Measurements from ENCODE around the gene TMEM115. TPM values are rescaled to one million over a fixed set of nuclear protein-coding genes. Genes with fewer than 3 reads are reported as not detected.
A peak's percentile ranks its signal among the peaks of the same experiment; 100 is the strongest.

Gene TMEM115
- total RNA-seq, 3 donors from 2014 or later = 25.2 to 27.4 (median 25.4) TPM

- DNase-seq = no peak
Measured at GRCh38 chr3:50352781-50353180, 6.5 kb downstream of the TMEM115 start.

GRCh38 chr3:50351323-50351697, 8.0 kb downstream of the TMEM115 start:
- peaks cover 27% of the 10 kb centered on the region for H3K36me3 Mint-ChIP-seq (ENCODE audit: insufficient read depth)
- no peaks in the 10 kb centered on the region for H3K27me3 Mint-ChIP-seq (ENCODE audit: low read depth)
- no peak for ATAC-seq
- H3K9me3 Mint-ChIP-seq = no peaks in the 10 kb centered on the region
- peak overlapping the region; percentile 94 for H3K4me3 Mint-ChIP-seq
- no peak for DNase-seq
- H3K4me1 Mint-ChIP-seq (ENCODE audit: low read depth) = peaks cover 53% of the 10 kb centered on the region

More at GRCh38 chr3:50352781-50353180, 6.5 kb downstream of the TMEM115 start:
- peaks cover 59% of the 10 kb centered on the region for H3K4me1 Mint-ChIP-seq (ENCODE audit: low read depth)
- ATAC-seq = no peak
- H3K27me3 Mint-ChIP-seq (ENCODE audit: low read depth) = no peaks in the 10 kb centered on the region
- no peak overlapping the region for H3K4me3 Mint-ChIP-seq
- peaks cover 25% of the 10 kb centered on the region for H3K36me3 Mint-ChIP-seq (ENCODE audit: insufficient read depth)
- no peaks in the 10 kb centered on the region for H3K9me3 Mint-ChIP-seq

- Mint-ChIP-seq H3K9me3 (no peaks in the 10 kb centered on the region), H3K27me3 (ENCODE audit: low read depth) (no peaks in the 10 kb centered on the region), H3K4me3 (peak within 1 kb of the TSS; percentile 94), H3K36me3 (ENCODE audit: insufficient read depth) (peaks cover 27% of the 10 kb centered on the region), H3K4me1 (ENCODE audit: low read depth) (peaks cover 56% of the 10 kb centered on the region)
- ATAC-seq = peak; percentile 91 to 92
- peak; percentile 99 for DNase-seq
Measured at GRCh38 chr3:50350527-50351322, 8.6 kb downstream of the TMEM115 start, which contains the start of the genes CYB561D2 and NPRL2. TSS of gene CYB561D2 (plus strand) at chr3:50350862. CDS start at chr3:50351434, 572 bp downstream. TSS of gene NPRL2 (minus strand) at chr3:50350775. CDS start at chr3:50350652, 123 bp downstream.

GRCh38 chr3:50350213-50350526, 9.2 kb downstream of the TMEM115 start:
- H3K4me1 Mint-ChIP-seq (ENCODE audit: low read depth) = peaks cover 59% of the 10 kb centered on the region
- peaks cover 26% of the 10 kb centered on the region for H3K36me3 Mint-ChIP-seq (ENCODE audit: insufficient read depth)
- H3K4me3 Mint-ChIP-seq = peak overlapping the region; percentile 94
- ATAC-seq (no peak), DNase-seq (no peak)
- H3K9me3 Mint-ChIP-seq = no peaks in the 10 kb centered on the region
- H3K27me3 Mint-ChIP-seq (ENCODE audit: low read depth) = no peaks in the 10 kb centered on the region

- Mint-ChIP-seq H3K36me3 (ENCODE audit: insufficient read depth) (peaks cover 18% of the 10 kb centered on the region), H3K4me1 (ENCODE audit: low read depth) (peaks cover 54% of the 10 kb centered on the region), H3K9me3 (no peaks in the 10 kb centered on the region), H3K27me3 (ENCODE audit: low read depth) (no peaks in the 10 kb centered on the region), H3K4me3 (no peak overlapping the region)
- ATAC-seq = no peak
- DNase-seq = peak; percentile 72
Measured at GRCh38 chr3:50347187-50347813, 12.0 kb downstream of the TMEM115 start.

GRCh38 chr3:50345586-50346234, 13.6 kb downstream of the TMEM115 start, which contains the start of gene ZMYND10:
TSS of gene ZMYND10 (minus strand) at chr3:50345732. CDS start at chr3:50345579, 153 bp downstream.
- ATAC-seq = peak; percentile 22 to 31

GRCh38 chr3:50345008-50345407, 14.3 kb downstream of the TMEM115 start:
- Mint-ChIP-seq H3K4me1 (ENCODE audit: low read depth) (peaks cover 47% of the 10 kb centered on the region), H3K4me3 (no peak overlapping the region), H3K36me3 (ENCODE audit: insufficient read depth) (peaks cover 14% of the 10 kb centered on the region), H3K9me3 (no peaks in the 10 kb centered on the region), H3K27me3 (ENCODE audit: low read depth) (no peaks in the 10 kb centered on the region)
- DNase-seq (no peak), ATAC-seq (no peak)

More at GRCh38 chr3:50345586-50346234, 13.6 kb downstream of the TMEM115 start, which contains the start of gene ZMYND10:
- H3K4me1 Mint-ChIP-seq (ENCODE audit: low read depth) = peaks cover 52% of the 10 kb centered on the region
- DNase-seq = peak; percentile 66
- no peaks in the 10 kb centered on the region for H3K9me3 Mint-ChIP-seq
- peak within 1 kb of the TSS; percentile 40 for H3K4me3 Mint-ChIP-seq
- H3K36me3 Mint-ChIP-seq (ENCODE audit: insufficient read depth) = peaks cover 17% of the 10 kb centered on the region
- H3K27me3 Mint-ChIP-seq (ENCODE audit: low read depth) = no peaks in the 10 kb centered on the region

- Mint-ChIP-seq H3K4me1 (ENCODE audit: low read depth) (peaks cover 46% of the 10 kb centered on the region), H3K4me3 (no peak overlapping the region), H3K9me3 (no peaks in the 10 kb centered on the region), H3K27me3 (ENCODE audit: low read depth) (no peaks in the 10 kb centered on the region), H3K36me3 (ENCODE audit: insufficient read depth) (peaks cover 7% of the 10 kb centered on the region)
- DNase-seq = no peak
- no peak for ATAC-seq
Measured at GRCh38 chr3:50342813-50343633, 16.3 kb downstream of the TMEM115 start.

- ATAC-seq (no peak), DNase-seq (no peak)
- no peaks in the 10 kb centered on the region for H3K9me3 Mint-ChIP-seq
- H3K4me1 Mint-ChIP-seq (ENCODE audit: low read depth) = peaks cover 41% of the 10 kb centered on the region
- H3K27me3 Mint-ChIP-seq (ENCODE audit: low read depth) = no peaks in the 10 kb centered on the region
- H3K36me3 Mint-ChIP-seq (ENCODE audit: insufficient read depth) = no peaks in the 10 kb centered on the region
- H3K4me3 Mint-ChIP-seq = no peak overlapping the region
Measured at GRCh38 chr3:50341996-50342650, 17.2 kb downstream of the TMEM115 start.

GRCh38 chr3:50341537-50341936, 17.8 kb downstream of the TMEM115 start:
- peaks cover 41% of the 10 kb centered on the region for H3K4me1 Mint-ChIP-seq (ENCODE audit: low read depth)
- no peak for DNase-seq

GRCh38 chr3:50340448-50341329, 18.6 kb downstream of the TMEM115 start, which contains the start of gene RASSF1:
TSS of gene RASSF1 (minus strand) at chr3:50340836. CDS start at chr3:50340805, 31 bp downstream.
- DNase-seq (peak; percentile 44), ATAC-seq (peak; percentile 19 to 24)
- H3K9me3 Mint-ChIP-seq = no peaks in the 10 kb centered on the region
- no peaks in the 10 kb centered on the region for H3K27me3 Mint-ChIP-seq (ENCODE audit: low read depth)
- H3K4me1 Mint-ChIP-seq (ENCODE audit: low read depth) = peaks cover 42% of the 10 kb centered on the region
- peak within 1 kb of the TSS; percentile 96 for H3K4me3 Mint-ChIP-seq
- H3K36me3 Mint-ChIP-seq (ENCODE audit: insufficient read depth) = peaks cover 2% of the 10 kb centered on the region

More at GRCh38 chr3:50341537-50341936, 17.8 kb downstream of the TMEM115 start:
- Mint-ChIP-seq H3K9me3 (no peaks in the 10 kb centered on the region), H3K4me3 (peak overlapping the region; percentile 96), H3K36me3 (ENCODE audit: insufficient read depth) (peaks cover 2% of the 10 kb centered on the region), H3K27me3 (ENCODE audit: low read depth) (no peaks in the 10 kb centered on the region)
- ATAC-seq = no peak

GRCh38 chr3:50340147-50340447, 19.2 kb downstream of the TMEM115 start:
- Mint-ChIP-seq H3K27me3 (ENCODE audit: low read depth) (no peaks in the 10 kb centered on the region), H3K36me3 (ENCODE audit: insufficient read depth) (peaks cover 4% of the 10 kb centered on the region), H3K4me1 (ENCODE audit: low read depth) (peaks cover 43% of the 10 kb centered on the region), H3K9me3 (no peaks in the 10 kb centered on the region), H3K4me3 (peak overlapping the region; percentile 96)
- DNase-seq (no peak), ATAC-seq (no peak)
